H9 (cell line): Measurements from ENCODE around the gene RPS16. TPM values are rescaled to one million over a fixed set of nuclear protein-coding genes. Genes with fewer than 3 reads are reported as not detected.

ENCODE experiments used
- DNase-seq: peaks from one replicate; pipeline ENCODE4 v3.0.0-alpha.2; 2017
- H2AFZ ChIP-seq: one replicate; pipeline ENCODE4 v1.6.1; 2013; ENCODE audit warnings: mild to moderate bottlenecking, low read length, control low read depth, moderate library complexity
- H2AK5ac ChIP-seq: 2 replicates; pipeline ENCODE4 v1.6.1; 2013; ENCODE audit warnings: low read length, control low read depth, mixed read lengths; ENCODE audit not compliant: insufficient read length
- H2BK120ac ChIP-seq: one replicate; pipeline ENCODE4 v1.6.1; 2013; ENCODE audit warnings: low read depth, mild to moderate bottlenecking, low read length, control low read depth, inconsistent platforms; ENCODE audit not compliant: poor library complexity, severe bottlenecking
- H2BK12ac ChIP-seq: 2 replicates; pipeline ENCODE4 v1.6.1; 2013; ENCODE audit warnings: low read length, control low read depth, mixed read lengths, low read depth; ENCODE audit not compliant: insufficient read length
- H2BK15ac ChIP-seq: 2 replicates; pipeline ENCODE4 v1.6.1; 2013; ENCODE audit warnings: low read depth, low read length, control low read depth
- H2BK20ac ChIP-seq: one replicate; pipeline ENCODE4 v1.6.1; 2013; ENCODE audit warnings: low read depth, mild to moderate bottlenecking, low read length, control low read depth, inconsistent platforms; ENCODE audit not compliant: poor library complexity, severe bottlenecking
- H2BK5ac ChIP-seq: 2 replicates; pipeline ENCODE4 v1.6.1; 2013; ENCODE audit warnings: low read length, control low read depth, mixed read lengths; ENCODE audit not compliant: insufficient read length
- H3K14ac ChIP-seq: 2 replicates; pipeline ENCODE4 v1.6.1; 2013; ENCODE audit warnings: low read length, control low read depth; ENCODE audit not compliant: insufficient read depth
- H3K18ac ChIP-seq: 2 replicates; pipeline ENCODE4 v1.6.1; 2013; ENCODE audit warnings: low read depth, mild to moderate bottlenecking, mixed read lengths, low read length, control low read depth; ENCODE audit not compliant: insufficient read length
- H3K23ac ChIP-seq: 2 replicates; pipeline ENCODE4 v1.6.1; 2013; ENCODE audit warnings: low read length, control low read depth, mixed read lengths, low read depth; ENCODE audit not compliant: insufficient read length
- H3K23me2 ChIP-seq: 2 replicates; pipeline ENCODE4 v1.6.1; 2013; ENCODE audit warnings: low read depth, mild to moderate bottlenecking, mixed read lengths, low read length, control low read depth; ENCODE audit not compliant: insufficient read length, poor library complexity, severe bottlenecking
- H3K27ac ChIP-seq: 2 replicates; pipeline ENCODE4 v1.5.1; 2013; ENCODE audit warnings: low read length, control low read depth, mixed read lengths, low read depth; ENCODE audit not compliant: insufficient read length
- H3K27me3 ChIP-seq: 2 replicates; pipeline ENCODE4 v1.6.1; 2013; ENCODE audit warnings: low read length, control low read depth, inconsistent platforms; ENCODE audit not compliant: insufficient read depth
- H3K4ac ChIP-seq: 2 replicates; pipeline ENCODE4 v1.6.1; 2013; ENCODE audit warnings: low read depth, mild to moderate bottlenecking, control low read depth, inconsistent platforms, low read length, moderate library complexity
- H3K4me1 ChIP-seq: 2 replicates; pipeline ENCODE4 v1.6.1; 2013; ENCODE audit warnings: low read length, control low read depth, inconsistent platforms; ENCODE audit not compliant: insufficient read depth
- H3K4me2 ChIP-seq: 2 replicates; pipeline ENCODE4 v1.6.1; 2013; ENCODE audit warnings: low read length, control low read depth, mixed read lengths; ENCODE audit not compliant: insufficient read length, insufficient read depth
- H3K56ac ChIP-seq: 2 replicates; pipeline ENCODE4 v1.6.1; 2013; ENCODE audit warnings: low read depth, mild to moderate bottlenecking, mixed read lengths, low read length, control low read depth; ENCODE audit not compliant: insufficient read length
- H3K79me1 ChIP-seq: 2 replicates; pipeline ENCODE4 v1.6.1; 2013; ENCODE audit warnings: low read depth, mild to moderate bottlenecking, moderate library complexity, low read length, control low read depth, inconsistent platforms; ENCODE audit not compliant: insufficient read depth, poor library complexity, severe bottlenecking
- H3K79me2 ChIP-seq: 2 replicates; pipeline ENCODE4 v1.6.1; 2013; ENCODE audit warnings: low read length, control low read depth, inconsistent platforms; ENCODE audit not compliant: insufficient read depth
- H3K9ac ChIP-seq: 2 replicates; pipeline ENCODE4 v1.6.1; 2013; ENCODE audit warnings: low read length, control low read depth, mixed read lengths; ENCODE audit not compliant: insufficient read length; ENCODE audit errors: extremely low read depth
- H3K9me3 ChIP-seq: one replicate; pipeline ENCODE4 v1.6.1; 2013; ENCODE audit warnings: low read depth, low read length, inconsistent platforms; ENCODE audit not compliant: control insufficient read depth
- H3T11ph ChIP-seq: one replicate; pipeline ENCODE4 v1.6.1; 2013; ENCODE audit warnings: mild to moderate bottlenecking, low read length, control low read depth, inconsistent platforms
- H4K20me1 ChIP-seq: one replicate; pipeline ENCODE4 v1.6.1; 2013; ENCODE audit not compliant: control insufficient read depth, insufficient read length, insufficient read depth
- H4K5ac ChIP-seq: 2 replicates; pipeline ENCODE4 v1.6.1; 2013; ENCODE audit warnings: low read depth, mild to moderate bottlenecking, mixed read lengths, low read length, control low read depth; ENCODE audit not compliant: insufficient read length
- H4K8ac ChIP-seq: replicated peaks from 2 replicates; pipeline ENCODE4 v1.6.1; 2013; ENCODE audit warnings: low read length, control low read depth, mixed read lengths, low read depth; ENCODE audit not compliant: insufficient read length
- H4K91ac ChIP-seq: 2 replicates; pipeline ENCODE4 v1.6.1; 2013; ENCODE audit warnings: low read depth, mild to moderate bottlenecking, moderate library complexity, mixed read lengths, low read length, control low read depth; ENCODE audit not compliant: insufficient read length
- H3K27ac Mint-ChIP-seq, 3 experiments: 2 replicates in 2 of 3; 3 replicates in 1 of 3; pipeline ENCODE4 v1.8.0; 2020 to 2021; ENCODE audit warnings: mixed read lengths in 3 of 3, mild to moderate bottlenecking in 1 of 3, moderate library complexity in 1 of 3
- H3K27me3 Mint-ChIP-seq: 2 replicates; pipeline ENCODE4 v1.8.0; 2021; ENCODE audit warnings: low read depth, mild to moderate bottlenecking, moderate library complexity, mixed read lengths
- H3K36me3 Mint-ChIP-seq, 3 experiments: 2 replicates in 2 of 3; 3 replicates in 1 of 3; pipeline ENCODE4 v1.8.0; 2020 to 2021; ENCODE audit warnings: low read depth in 3 of 3, mixed read lengths in 3 of 3; ENCODE audit not compliant: insufficient read depth in 1 of 3
- H3K4me1 Mint-ChIP-seq, 2 experiments: 2 replicates each; pipeline ENCODE4 v1.8.0; 2020; ENCODE audit warnings: mixed read lengths in 2 of 2
- H3K4me3 Mint-ChIP-seq, 2 experiments: 2 replicates in 1 of 2; 3 replicates in 1 of 2; pipeline ENCODE4 v1.8.0; 2020 to 2021; ENCODE audit warnings: mild to moderate bottlenecking in 2 of 2, mixed read lengths in 2 of 2, moderate library complexity in 1 of 2
- H3K9me3 Mint-ChIP-seq, 2 experiments: 2 replicates in 1 of 2; 3 replicates in 1 of 2; pipeline ENCODE4 v1.8.0; 2020; ENCODE audit warnings: mild to moderate bottlenecking in 2 of 2, mixed read lengths in 2 of 2, moderate library complexity in 1 of 2
- WGBS: extraction: QIAGEN DNeasy Blood & Tissue Kit; methylation state at CpG from one replicate; pipeline ENCODE4 v1.1.7; 2013; ENCODE audit warnings: missing lambda C conversion rate, low lambda C conversion rate, mixed read lengths; ENCODE audit not compliant: insufficient read length; ENCODE audit errors: extremely low coverage; 5-methylcytosine and 5-hydroxymethylcytosine counted together
- total RNA-seq: library from RNA; stranded (reverse); gene quantifications from 2 replicates; pipeline ENCODE4 v1.2.1, GENCODE V29; 2021
- TF ChIP-seq, protein P1 (sequence below): fragments of 200-600 bp; sonication (generic); conservative IDR thresholded peaks from 3 replicates; pipeline ENCODE4 v1.8.0; 2021; ENCODE audit warnings: antibody characterized with exemption, mild to moderate bottlenecking

Gene RPS16
- total RNA-seq, 1 experiment from 2014 or later, result 2,711 TPM

DNA sequence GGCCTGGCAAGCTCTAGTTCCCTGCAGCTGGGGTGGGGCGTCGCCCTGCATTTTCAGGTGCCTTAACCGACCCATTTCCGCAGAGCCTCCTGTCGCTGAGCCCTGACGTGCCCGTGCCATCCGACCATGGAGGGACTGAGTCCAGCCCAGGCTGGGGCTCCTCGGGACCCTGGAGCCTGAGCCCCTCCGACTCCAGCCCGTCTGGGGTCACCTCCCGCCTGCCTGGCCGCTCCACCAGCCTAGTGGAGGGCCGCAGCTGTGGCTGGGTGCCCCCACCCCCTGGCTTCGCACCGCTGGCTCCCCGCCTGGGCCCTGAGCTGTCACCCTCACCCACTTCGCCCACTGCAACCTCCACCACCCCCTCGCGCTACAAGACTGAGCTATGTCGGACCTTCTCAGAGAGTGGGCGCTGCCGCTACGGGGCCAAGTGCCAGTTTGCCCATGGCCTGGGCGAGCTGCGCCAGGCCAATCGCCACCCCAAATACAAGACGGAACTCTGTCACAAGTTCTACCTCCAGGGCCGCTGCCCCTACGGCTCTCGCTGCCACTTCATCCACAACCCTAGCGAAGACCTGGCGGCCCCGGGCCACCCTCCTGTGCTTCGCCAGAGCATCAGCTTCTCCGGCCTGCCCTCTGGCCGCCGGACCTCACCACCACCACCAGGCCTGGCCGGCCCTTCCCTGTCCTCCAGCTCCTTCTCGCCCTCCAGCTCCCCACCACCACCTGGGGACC, 27.9 kb downstream of the RPS16 start:
- H3K9me3 Mint-ChIP-seq, result no peaks in the 10 kb centered on the region; a peak in 1 of 5 replicates

More for the DNA sequence above, 27.9 kb downstream of the RPS16 start:
- Histone ChIP-seq H2AFZ (no peak overlapping the region), H3K23ac (no peak overlapping the region), H3K9ac (peak overlapping the region; percentile 28), H3K79me1 (no peaks in the 10 kb centered on the region), H3K4ac (no peak overlapping the region), H2BK120ac (no peak overlapping the region), H4K8ac (no peak overlapping the region), H2BK20ac (no peak overlapping the region), H3K23me2 (peaks cover 26% of the 10 kb centered on the region), H3K9me3 (no peaks in the 10 kb centered on the region), H2AK5ac (no peak overlapping the region), H3K79me2 (peaks cover 3% of the 10 kb centered on the region; the same call in 1 of the 2 replicates), H3K27me3 (no peaks in the 10 kb centered on the region), H3K18ac (no peak overlapping the region), H3K56ac (no peak overlapping the region), H2BK15ac (no peak overlapping the region), H3T11ph (no peak overlapping the region), H3K4me2 (peak overlapping the region; percentile 74), H3K4me1 (peaks cover 6% of the 10 kb centered on the region; the same call in 1 of the 2 replicates), H4K5ac (no peak overlapping the region), H3K14ac (peak overlapping the region; percentile 31; the same call in 1 of the 2 replicates), H2BK12ac (no peak overlapping the region), H4K91ac (no peak overlapping the region), H3K27ac (no peak overlapping the region), H4K20me1 (peaks cover 2% of the 10 kb centered on the region), H2BK5ac (no peak overlapping the region)
- Mint-ChIP-seq H3K4me3 (peak overlapping the region; percentile 83 to 92), H3K4me1 (peaks cover 37 to 51% of the 10 kb centered on the region in 2 experiments), H3K27me3 (peaks cover 1% of the 10 kb centered on the region; the same call in 1 of the 2 replicates), H3K27ac (peak overlapping the region in 2 of 3 experiments; percentile 51 to 81; a peak in 4 of 7 replicates), H3K36me3 (peaks cover 8 to 13% (median 11%) of the 10 kb centered on the region in 3 experiments)
- TF ChIP-seq, protein P1, sequence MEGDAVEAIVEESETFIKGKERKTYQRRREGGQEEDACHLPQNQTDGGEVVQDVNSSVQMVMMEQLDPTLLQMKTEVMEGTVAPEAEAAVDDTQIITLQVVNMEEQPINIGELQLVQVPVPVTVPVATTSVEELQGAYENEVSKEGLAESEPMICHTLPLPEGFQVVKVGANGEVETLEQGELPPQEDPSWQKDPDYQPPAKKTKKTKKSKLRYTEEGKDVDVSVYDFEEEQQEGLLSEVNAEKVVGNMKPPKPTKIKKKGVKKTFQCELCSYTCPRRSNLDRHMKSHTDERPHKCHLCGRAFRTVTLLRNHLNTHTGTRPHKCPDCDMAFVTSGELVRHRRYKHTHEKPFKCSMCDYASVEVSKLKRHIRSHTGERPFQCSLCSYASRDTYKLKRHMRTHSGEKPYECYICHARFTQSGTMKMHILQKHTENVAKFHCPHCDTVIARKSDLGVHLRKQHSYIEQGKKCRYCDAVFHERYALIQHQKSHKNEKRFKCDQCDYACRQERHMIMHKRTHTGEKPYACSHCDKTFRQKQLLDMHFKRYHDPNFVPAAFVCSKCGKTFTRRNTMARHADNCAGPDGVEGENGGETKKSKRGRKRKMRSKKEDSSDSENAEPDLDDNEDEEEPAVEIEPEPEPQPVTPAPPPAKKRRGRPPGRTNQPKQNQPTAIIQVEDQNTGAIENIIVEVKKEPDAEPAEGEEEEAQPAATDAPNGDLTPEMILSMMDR, result no peak
- WGBS, result no CpG with 5 or more reads among the region's 40 CpGs
- DNase-seq, result no peak
